A549 (cell line): ENCODE data around the gene RNF217. TPM values are rescaled to one million over a fixed set of nuclear protein-coding genes. Genes with fewer than 3 reads are reported as not detected.

Experiments used
- ATAC-seq, 2 experiments: fragments of 200-7000 bp in 1 of 2; fragments of >200 bp in 1 of 2; cut with Nextera tagmentation in 1 of 2; cut with Tn5 transposase in 1 of 2; 3 replicates each; pipeline versions ENCODE4 v1.8.0 to v1.9.1; 2018 to 2020; ENCODE audit warnings: mild to moderate bottlenecking in 1 of 2, moderate library complexity in 1 of 2
- CTCF ChIA-PET: fragments of 300-600 bp; sonication (Branson Sonifier 250); formaldehyde crosslinking; extraction: SDS; loops from one replicate; lab custom pipeline; 2021; ENCODE audit warnings: antibody characterized with exemption, inconsistent platforms; lab: Yijun Ruan, JAX
- POLR2A ChIA-PET: fragments of 350-600 bp; formaldehyde crosslinking; extraction: SDS; loops from one replicate; lab custom pipeline; 2021; ENCODE audit warnings: antibody characterized with exemption, inconsistent platforms; lab: Yijun Ruan, JAX
- DNase-seq, 2 experiments: peaks; one replicate each; pipeline versions ENCODE4 v3.0.0 to v3.0.0-alpha.2; 2011 to 2016; ENCODE audit warnings: low read depth in 1 of 2, low spot score in 1 of 2
- FAIRE-seq: peaks from 2 replicates; lab custom pipeline; 2011; peaks lifted over from hg19 to GRCh38; lab: Jason Lieb, UNC
- H3K27ac ChIP-seq, 2 experiments: fragments of >200 bp; sonication (Bioruptor Twin); formaldehyde crosslinking; 3 replicates each; pipeline ENCODE4 v1.5.1; 2016 to 2017
- H3K4me1 ChIP-seq: fragments of >200 bp; sonication (Bioruptor Twin); formaldehyde crosslinking; 3 replicates; pipeline ENCODE4 v1.6.1; 2016
- H3K4me2 ChIP-seq: fragments of >200 bp; sonication (Bioruptor Twin); formaldehyde crosslinking; 3 replicates; pipeline ENCODE4 v1.6.1; 2016
- H3K4me3 ChIP-seq: fragments of >200 bp; sonication (Bioruptor Twin); formaldehyde crosslinking; 3 replicates; pipeline ENCODE4 v1.5.1; 2016
- H3K9me3 ChIP-seq: fragments of >200 bp; sonication (Bioruptor Twin); formaldehyde crosslinking; 3 replicates; pipeline ENCODE4 v1.6.1; 2016
- ATOH8 ChIP-seq: fragments of 250-450 bp; sonication (Bioruptor Pico); IDR thresholded peaks from 2 replicates; pipeline ENCODE4 v1.5.0; 2020; ENCODE audit warnings: low read depth, mild to moderate bottlenecking, moderate library complexity
- CBX2 ChIP-seq: fragments of 200-600 bp; sonication (generic); IDR thresholded peaks from 2 replicates; pipeline ENCODE4 v1.6.1; 2016; ENCODE audit warnings: low read depth, mild to moderate bottlenecking, borderline replicate concordance
- EP300 ChIP-seq, 2 experiments: fragments of >200 bp; sonication (Bioruptor Twin); formaldehyde crosslinking; IDR thresholded peaks; 2 replicates in 1 of 2; 3 replicates in 1 of 2; pipeline ENCODE4 v1.6.1; 2016 to 2017
- ESRRA ChIP-seq: fragments of 150-350 bp; IDR thresholded peaks from 2 replicates; pipeline ENCODE4 v1.6.1; 2014; ENCODE audit warnings: mild to moderate bottlenecking, low read length, borderline replicate concordance
- FOSB ChIP-seq: fragments of 250-450 bp; sonication (Bioruptor Pico); IDR thresholded peaks from 2 replicates; pipeline ENCODE4 v1.5.0; 2020; ENCODE audit warnings: mild to moderate bottlenecking, moderate library complexity
- FOXS1 ChIP-seq: fragments of 250-450 bp; sonication (Bioruptor Pico); IDR thresholded peaks from 2 replicates; pipeline ENCODE4 v1.5.0; 2020; ENCODE audit warnings: mild to moderate bottlenecking, moderate library complexity
- HDAC2 ChIP-seq: fragments of 200-600 bp; sonication (generic); IDR thresholded peaks from 2 replicates; pipeline ENCODE4 v1.6.1; 2016
- JUN ChIP-seq, 2 experiments: fragments of >200 bp; sonication (Bioruptor Twin); formaldehyde crosslinking; IDR thresholded peaks; 2 replicates in 1 of 2; 3 replicates in 1 of 2; pipeline ENCODE4 v1.6.1; 2016 to 2017
- JUNB ChIP-seq: fragments of >200 bp; sonication (Bioruptor Twin); formaldehyde crosslinking; IDR thresholded peaks from 2 replicates; pipeline ENCODE4 v1.6.1; 2016
- KDM1A ChIP-seq: fragments of 200-600 bp; sonication (generic); IDR thresholded peaks from 2 replicates; pipeline ENCODE4 v1.6.1; 2016; ENCODE audit warnings: low read depth, mild to moderate bottlenecking
- MAFK ChIP-seq: fragments of 450-650 bp; IDR thresholded peaks from 2 replicates; pipeline ENCODE4 v1.6.1; 2014; ENCODE audit not compliant: partially characterized antibody
- NFE2L2 ChIP-seq: fragments of 150-350 bp; conservative IDR thresholded peaks from 2 replicates; pipeline ENCODE4 v1.6.1; 2014; ENCODE audit warnings: low read length
- NPAS2 ChIP-seq: fragments of 250-450 bp; sonication (Bioruptor Pico); IDR thresholded peaks from 2 replicates; pipeline ENCODE4 v1.8.0; 2022; ENCODE audit warnings: mild to moderate bottlenecking, moderate library complexity, borderline replicate concordance
- NR3C1 ChIP-seq: fragments of >200 bp; sonication (Bioruptor Twin); formaldehyde crosslinking; IDR thresholded peaks from 3 replicates; pipeline ENCODE4 v1.6.1; 2017
- POLR2A ChIP-seq: IDR thresholded peaks from 2 replicates; pipeline ENCODE4 v1.6.1; 2012; ENCODE audit warnings: mild to moderate bottlenecking, low read length
- RARB ChIP-seq: fragments of 250-450 bp; sonication (Bioruptor Pico); IDR thresholded peaks from 2 replicates; pipeline ENCODE4 v1.8.0; 2021; ENCODE audit warnings: mild to moderate bottlenecking, moderate library complexity
- RCOR1 ChIP-seq: fragments of 150-350 bp; IDR thresholded peaks from 2 replicates; pipeline ENCODE4 v1.6.1; 2014; ENCODE audit warnings: antibody characterized with exemption, low read length, low read depth
- REST ChIP-seq: fragments of 200-600 bp; sonication (generic); IDR thresholded peaks from 2 replicates; pipeline ENCODE4 v1.6.1; 2016; ENCODE audit warnings: antibody characterized with exemption, mild to moderate bottlenecking, moderate library complexity
- SREBF2 ChIP-seq: fragments of 450-650 bp; IDR thresholded peaks from 2 replicates; pipeline ENCODE4 v1.6.1; 2014; ENCODE audit warnings: mild to moderate bottlenecking, moderate library complexity
- TP53 ChIP-seq: fragments of 250-450 bp; sonication (Bioruptor Pico); IDR thresholded peaks from 2 replicates; pipeline ENCODE4 v1.5.0; 2021; ENCODE audit warnings: mild to moderate bottlenecking, moderate library complexity
- ZC3H11A ChIP-seq: fragments of 450-650 bp; IDR thresholded peaks from 2 replicates; pipeline ENCODE4 v1.6.1; 2014; ENCODE audit warnings: antibody characterized with exemption, mild to moderate bottlenecking
- ZNF302 ChIP-seq: fragments of 250-450 bp; sonication (Bioruptor Pico); IDR thresholded peaks from 2 replicates; pipeline ENCODE4 v1.9.0; 2021; ENCODE audit warnings: inconsistent platforms, mild to moderate bottlenecking, moderate library complexity
- WGBS: methylation state at CpG from one replicate; pipeline ENCODE4 v1.1.6; 2017; ENCODE audit errors: missing lambda C conversion rate; 5-methylcytosine and 5-hydroxymethylcytosine counted together
- polyA plus RNA-seq, 4 experiments: library from polyadenylated mRNA; depleted of rRNA in 3 of 4; stranded (reverse); fragments of >200 nt; fragmentation: RNase III in 1 of 4; extraction: RNeasy Plus Mini Kit Qiagen cat#74134 plus additional on column Dnase treatment in 1 of 4; gene quantifications; 2 replicates in 3 of 4; 3 replicates in 1 of 4; pipeline ENCODE4 v1.2.3, GENCODE V29; 2011 to 2017

Gene RNF217
- polyA plus RNA-seq, 2 of the 4 experiments (the other 2 are of a cell fraction): 5.7 to 20.0 TPM

GRCh38 chr6:124989136-124989983 is 27.1 kb downstream of the RNF217 start:
- Histone ChIP-seq H3K4me2 (no peak overlapping the region), H3K9me3 (no peaks in the 10 kb centered on the region), H3K4me1 (peaks cover 37% of the 10 kb centered on the region), H3K4me3 (no peak overlapping the region), H3K27ac (no peak overlapping the region)
- WGBS: 90% methylated on average over 5 of the region's 5 CpGs
- POLR2A ChIA-PET: no interaction called here
- FAIRE-seq (no peak), ATAC-seq (no peak), DNase-seq (no peak)
- CTCF ChIA-PET: interaction anchor here (1.0 kb wide), 1 partner anchor 15 kb away, joined by 3 read pairs; no protein-coding TSS in a partner anchor
- TF ChIP-seq POLR2A (no peak), ZC3H11A (no peak), REST (no peak), MAFK (no peak), FOXS1 (CRISPR knock-in tag) (no peak), SREBF2 (no peak), HDAC2 (no peak), RARB (CRISPR knock-in tag) (no peak), CBX2 (no peak)

GRCh38 chr6:124990988-124991387 is 28.8 kb downstream of the RNF217 start:
- no peak for DNase-seq
- H3K4me1 ChIP-seq: peaks cover 37% of the 10 kb centered on the region
- WGBS: 100% methylated on average over 1 of the region's 1 CpG
- no peak for ATAC-seq
- ChIA-PET CTCF (no interaction called here), POLR2A (no interaction called here)
- H3K27ac ChIP-seq: no peak overlapping the region
- TF ChIP-seq ZNF302 (CRISPR knock-in tag): no peak
- TF ChIP-seq NR3C1: no peak
- no peak for TF ChIP-seq EP300 (IDR thresholded peaks at IDR 0.05)
- no peak for TF ChIP-seq RCOR1
- H3K4me3 ChIP-seq: no peak overlapping the region
- no peak overlapping the region for H3K4me2 ChIP-seq
- no peak for FAIRE-seq
- H3K9me3 ChIP-seq: no peaks in the 10 kb centered on the region

DNA sequence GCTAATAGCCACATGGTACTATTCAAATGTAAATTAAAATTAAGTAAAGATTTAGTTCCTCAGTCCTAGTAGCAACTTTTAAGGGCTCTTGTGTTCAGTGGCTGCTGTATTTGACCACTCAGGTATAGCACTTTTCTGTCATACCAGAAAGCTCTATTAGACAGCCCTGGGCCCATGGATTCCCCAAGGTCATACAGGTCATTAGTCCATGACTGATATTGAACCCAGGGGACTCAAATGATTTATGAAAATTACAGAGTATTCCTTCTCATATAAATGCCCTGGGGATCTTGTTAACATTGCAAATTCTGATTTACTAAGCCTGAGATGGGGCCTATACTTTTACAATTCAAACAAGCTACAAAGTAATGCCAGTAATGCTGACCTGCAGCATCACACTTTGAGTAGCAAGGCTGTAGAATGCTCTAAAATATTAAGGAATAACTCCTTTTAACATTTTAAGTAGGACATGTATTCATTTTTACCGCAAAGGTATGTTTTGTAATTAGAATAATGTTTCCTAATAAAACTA is 29.6 kb downstream of the RNF217 start:
- no peak overlapping the region for H3K4me2 ChIP-seq
- ChIA-PET CTCF (interaction anchor here (1.0 kb wide), 2 partner anchors 28 to 163 kb away, joined by 3 read pairs; no protein-coding TSS in a partner anchor), POLR2A (no interaction called here)
- FAIRE-seq: no peak
- no peaks in the 10 kb centered on the region for H3K9me3 ChIP-seq
- no peak overlapping the region for H3K27ac ChIP-seq
- no peak for ATAC-seq
- TF ChIP-seq FOSB: no peak
- TF ChIP-seq NFE2L2: no peak
- TF ChIP-seq NR3C1: no peak
- no peak for TF ChIP-seq ESRRA
- no peak for TF ChIP-seq NPAS2 (CRISPR knock-in tag)
- no peak for TF ChIP-seq JUNB
- no peak for TF ChIP-seq TP53 (CRISPR knock-in tag)
- no peak for TF ChIP-seq HDAC2
- no peak for TF ChIP-seq ATOH8
- TF ChIP-seq JUN (IDR thresholded peaks at IDR 0.05): no peak
- no peak for TF ChIP-seq KDM1A
- DNase-seq: no peak
- H3K4me1 ChIP-seq: peaks cover 38% of the 10 kb centered on the region
- no peak overlapping the region for H3K4me3 ChIP-seq
- WGBS: 88% methylated on average over 1 of the region's 1 CpG
